ENCODE measurements around the gene TBX20. TPM values are rescaled to one million over a fixed set of nuclear protein-coding genes. Genes with fewer than 3 reads are reported as not detected.
"Not testable (repeated sequence)": the region's sequence is repeated elsewhere in the genome, so short reads cannot be mapped to it uniquely, and the experiment has no call there.

Gene TBX20
- total RNA-seq, 2 experiments from 2014 or later = 0.17 to 0.27 TPM

- Mint-ChIP-seq H3K4me3 (no peak overlapping the region), H3K27me3 (peaks cover 85% of the 10 kb centered on the region), H3K27ac (no peak overlapping the region), H3K4me1 (peaks cover 29% of the 10 kb centered on the region), H3K9me3 (peaks cover 6% of the 10 kb centered on the region), H3K36me3 (ENCODE audit: low read depth) (peaks cover 7% of the 10 kb centered on the region)
- no peak for DNase-seq
- ChIA-PET POLR2A (no interaction called here), CTCF (no interaction called here)
Observed at GRCh38 chr7:35251606-35252310, 2.1 kb downstream of the TBX20 start.

DNA sequence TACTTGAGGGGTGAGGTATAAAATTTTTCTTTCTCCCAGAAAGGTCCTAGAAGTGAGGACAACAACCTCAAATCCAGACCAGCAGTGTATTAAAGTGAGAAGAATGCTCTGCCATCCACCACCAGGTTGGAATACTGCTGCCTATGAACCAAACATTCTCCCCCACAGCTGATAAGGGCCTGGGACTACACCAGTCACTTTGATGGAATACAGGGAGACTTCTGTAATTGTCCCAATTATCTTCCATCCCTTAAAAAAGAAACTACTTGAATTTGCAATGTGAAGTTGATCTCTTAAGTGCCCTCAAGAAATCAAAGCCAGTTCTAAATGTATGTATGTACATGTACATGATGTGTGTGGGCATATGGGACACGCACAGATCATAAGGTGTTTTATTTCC, 3.0 kb downstream of the TBX20 start:
- ChIA-PET CTCF (no interaction called here), POLR2A (no interaction called here)
- no peak overlapping the region for H3K4me3 Mint-ChIP-seq
- H3K27me3 Mint-ChIP-seq = peaks cover 77% of the 10 kb centered on the region
- no peak for DNase-seq
- no peak overlapping the region for H3K27ac Mint-ChIP-seq
- H3K36me3 Mint-ChIP-seq (ENCODE audit: low read depth) = peaks cover 7% of the 10 kb centered on the region
- peaks cover 6% of the 10 kb centered on the region for H3K9me3 Mint-ChIP-seq
- H3K4me1 Mint-ChIP-seq = peaks cover 29% of the 10 kb centered on the region

GRCh38 chr7:35250452-35250851, 3.4 kb downstream of the TBX20 start:
- Mint-ChIP-seq H3K9me3 (peaks cover 6% of the 10 kb centered on the region), H3K27me3 (peaks cover 72% of the 10 kb centered on the region), H3K36me3 (ENCODE audit: low read depth) (peaks cover 7% of the 10 kb centered on the region), H3K4me1 (peaks cover 29% of the 10 kb centered on the region), H3K4me3 (no peak overlapping the region), H3K27ac (no peak overlapping the region)
- DNase-seq = no peak
- ChIA-PET POLR2A (no interaction called here), CTCF (interaction anchor here (1.0 kb wide), 1 partner anchor 36 kb away, joined by 3 read pairs; no protein-coding TSS in a partner anchor)

GRCh38 chr7:35249537-35249907, 4.4 kb downstream of the TBX20 start:
- Mint-ChIP-seq H3K27ac (no peak overlapping the region), H3K4me3 (no peak overlapping the region), H3K9me3 (peaks cover 2% of the 10 kb centered on the region), H3K36me3 (ENCODE audit: low read depth) (peaks cover 6% of the 10 kb centered on the region), H3K4me1 (peaks cover 28% of the 10 kb centered on the region), H3K27me3 (peaks cover 68% of the 10 kb centered on the region)
- CTCF ChIA-PET = interaction anchor here (1.0 kb wide), 1 partner anchor 37 kb away, joined by 3 read pairs; no protein-coding TSS in a partner anchor
- no peak for DNase-seq
- POLR2A ChIA-PET = no interaction called here

DNA sequence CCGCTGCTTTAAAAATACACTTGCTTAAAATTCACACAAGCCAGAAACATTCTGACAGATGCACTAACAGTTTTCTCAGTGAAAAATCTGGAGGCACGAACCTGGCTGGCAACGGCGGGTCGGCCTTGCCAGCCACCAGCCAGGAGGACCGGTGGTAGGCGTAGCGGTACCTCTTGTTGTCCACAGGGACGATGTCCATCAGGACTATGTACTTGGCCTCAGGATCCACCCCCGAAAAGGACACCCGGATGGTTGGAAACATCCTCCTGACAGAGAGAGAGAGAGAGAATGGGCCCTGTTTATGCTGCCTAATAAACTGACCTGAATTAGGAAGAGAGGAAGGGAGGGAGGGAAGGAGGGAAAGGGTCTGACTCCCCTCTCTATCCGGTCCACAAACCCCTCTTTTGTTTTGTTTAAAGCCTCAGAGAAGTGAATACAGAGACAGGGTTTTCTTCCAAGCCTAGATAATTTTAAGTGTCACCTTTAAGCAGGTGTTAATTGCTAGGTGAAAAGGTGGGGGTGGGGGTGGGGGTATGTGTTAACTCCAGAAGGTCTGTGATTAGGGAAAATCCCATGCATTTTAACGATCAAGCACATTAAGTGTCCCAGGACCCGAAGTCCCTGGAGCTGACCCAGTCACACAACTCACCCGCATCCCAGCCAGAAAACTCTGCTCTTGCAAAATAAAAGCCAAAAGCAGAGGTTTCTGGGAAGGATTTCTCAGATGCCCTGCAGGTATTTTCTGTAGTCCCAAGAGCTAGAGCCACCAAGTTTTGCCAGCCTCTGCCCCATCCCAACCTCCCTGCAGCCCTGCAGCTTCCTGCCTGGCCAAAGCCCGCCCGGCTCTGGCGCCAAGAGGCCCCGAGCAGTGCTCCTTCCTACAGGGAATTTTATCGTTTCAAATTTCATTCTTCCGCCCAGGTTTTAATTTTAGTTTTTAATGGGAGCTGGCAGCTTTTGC, 5.0 kb downstream of the TBX20 start:
- ChIA-PET CTCF (no interaction called here), POLR2A (no interaction called here)
- H3K9me3 Mint-ChIP-seq = no peaks in the 10 kb centered on the region
- H3K4me3 Mint-ChIP-seq = no peak overlapping the region
- H3K27ac Mint-ChIP-seq = no peak overlapping the region
- H3K36me3 Mint-ChIP-seq (ENCODE audit: low read depth) = peaks cover 5% of the 10 kb centered on the region
- no peak for DNase-seq
- H3K4me1 Mint-ChIP-seq = peaks cover 24% of the 10 kb centered on the region
- peaks cover 67% of the 10 kb centered on the region for H3K27me3 Mint-ChIP-seq

- Mint-ChIP-seq H3K4me3 (no peak overlapping the region), H3K4me1 (peaks cover 12% of the 10 kb centered on the region), H3K27me3 (peaks cover 54% of the 10 kb centered on the region), H3K9me3 (no peaks in the 10 kb centered on the region), H3K36me3 (ENCODE audit: low read depth) (peaks cover 2% of the 10 kb centered on the region), H3K27ac (no peak overlapping the region)
- CTCF ChIA-PET = interaction anchor here (0.6 kb wide), 1 partner anchor 14 kb away, joined by 3 read pairs; no protein-coding TSS in a partner anchor
- no peak for DNase-seq
- POLR2A ChIA-PET = no interaction called here
Observed at GRCh38 chr7:35246819-35247218, 7.1 kb downstream of the TBX20 start.

- Mint-ChIP-seq H3K4me1 (no peaks in the 10 kb centered on the region), H3K27me3 (peaks cover 24% of the 10 kb centered on the region), H3K36me3 (ENCODE audit: low read depth) (no peaks in the 10 kb centered on the region), H3K9me3 (no peaks in the 10 kb centered on the region), H3K27ac (no peak overlapping the region), H3K4me3 (no peak overlapping the region)
- ChIA-PET CTCF (no interaction called here), POLR2A (no interaction called here)
- DNase-seq = no peak
Observed at GRCh38 chr7:35241884-35242283, 12.0 kb downstream of the TBX20 start.

- no peak for DNase-seq
- ChIA-PET POLR2A (no interaction called here), CTCF (no interaction called here)
- H3K27me3 Mint-ChIP-seq = peaks cover 22% of the 10 kb centered on the region
- H3K27ac Mint-ChIP-seq = no peak overlapping the region
- H3K4me3 Mint-ChIP-seq = no peak overlapping the region
- H3K4me1 Mint-ChIP-seq = no peaks in the 10 kb centered on the region
- H3K9me3 Mint-ChIP-seq = no peaks in the 10 kb centered on the region
- no peaks in the 10 kb centered on the region for H3K36me3 Mint-ChIP-seq (ENCODE audit: low read depth)
Observed at GRCh38 chr7:35241436-35241835, 12.5 kb downstream of the TBX20 start.

DNA sequence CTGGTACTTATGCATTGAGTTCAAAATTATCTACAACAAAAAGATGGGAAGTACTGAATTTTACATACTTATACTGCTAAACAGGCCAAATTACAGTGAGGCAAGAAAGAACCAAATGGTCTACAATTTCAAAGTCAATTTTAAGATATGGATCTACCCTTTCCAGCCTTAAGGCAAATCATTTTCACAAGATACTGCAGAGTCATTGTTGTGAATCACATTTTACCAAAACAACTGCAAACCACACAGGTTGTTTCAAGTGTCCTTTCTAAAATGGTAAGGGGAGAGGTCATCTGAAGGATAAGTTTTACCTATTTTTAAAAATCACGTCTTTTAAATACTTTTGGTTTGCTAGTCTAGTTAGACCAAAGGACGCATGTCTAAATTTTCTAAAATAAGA, 12.9 kb downstream of the TBX20 start:
- H3K9me3 Mint-ChIP-seq; DNase-seq; H3K27ac Mint-ChIP-seq; POLR2A ChIA-PET; CTCF ChIA-PET; H3K4me3 Mint-ChIP-seq; H3K4me1 Mint-ChIP-seq; H3K36me3 Mint-ChIP-seq (ENCODE audit: low read depth): not testable (repeated sequence)
- peaks cover 22% of the 10 kb centered on the region for H3K27me3 Mint-ChIP-seq

- H3K9me3 Mint-ChIP-seq; H3K4me1 Mint-ChIP-seq; DNase-seq; POLR2A ChIA-PET; H3K36me3 Mint-ChIP-seq (ENCODE audit: low read depth); H3K4me3 Mint-ChIP-seq; CTCF ChIA-PET; H3K27ac Mint-ChIP-seq: not testable (repeated sequence)
- H3K27me3 Mint-ChIP-seq = peaks cover 21% of the 10 kb centered on the region
Observed at GRCh38 chr7:35238456-35238855, 15.4 kb downstream of the TBX20 start.

DNA sequence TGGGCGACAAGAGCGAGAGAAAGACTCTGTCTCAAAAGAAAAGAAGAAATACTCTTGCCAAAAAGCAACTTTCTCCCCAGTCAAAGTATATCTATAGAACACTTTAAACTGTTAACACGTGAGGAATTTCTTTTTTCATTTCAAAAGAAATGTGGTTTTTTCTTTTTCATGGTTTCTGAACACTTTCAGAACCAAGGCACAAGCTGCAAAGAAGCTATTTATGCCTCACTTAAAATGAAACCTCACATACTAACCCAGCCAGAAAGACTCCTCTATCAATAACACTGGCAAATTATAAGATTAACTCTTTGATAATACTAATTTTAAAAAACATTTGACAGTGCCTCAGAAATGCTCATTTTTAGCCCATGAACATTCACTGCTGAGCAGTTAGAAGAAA, 20.9 kb downstream of the TBX20 start:
- ChIA-PET CTCF (no interaction called here), POLR2A (no interaction called here)
- no peak for DNase-seq
- Mint-ChIP-seq H3K27ac (no peak overlapping the region), H3K4me3 (no peak overlapping the region), H3K36me3 (ENCODE audit: low read depth) (no peaks in the 10 kb centered on the region), H3K4me1 (no peaks in the 10 kb centered on the region), H3K27me3 (peaks cover 16% of the 10 kb centered on the region), H3K9me3 (no peaks in the 10 kb centered on the region)

GRCh38 chr7:35231221-35231620, 22.7 kb downstream of the TBX20 start:
- H3K36me3 Mint-ChIP-seq (ENCODE audit: low read depth); POLR2A ChIA-PET; H3K4me1 Mint-ChIP-seq; H3K27ac Mint-ChIP-seq; DNase-seq; CTCF ChIA-PET; H3K4me3 Mint-ChIP-seq; H3K9me3 Mint-ChIP-seq: not testable (repeated sequence)
- peaks cover 16% of the 10 kb centered on the region for H3K27me3 Mint-ChIP-seq

- CTCF ChIA-PET; H3K36me3 Mint-ChIP-seq (ENCODE audit: low read depth); H3K27ac Mint-ChIP-seq; H3K4me1 Mint-ChIP-seq; DNase-seq; H3K9me3 Mint-ChIP-seq; H3K4me3 Mint-ChIP-seq; POLR2A ChIA-PET: not testable (repeated sequence)
- peaks cover 12% of the 10 kb centered on the region for H3K27me3 Mint-ChIP-seq
Observed at GRCh38 chr7:35229116-35229780, 24.7 kb downstream of the TBX20 start.
